Measurements from ENCODE around the gene EVA1C. TPM values are rescaled to one million over a fixed set of nuclear protein-coding genes. Genes with fewer than 3 reads are reported as not detected.

The EVA1C gene
- total RNA-seq, 3 donors from 2014 or later (not counting 1 experiment from before 2014, with no cell fraction given) = 14.7 to 27.8 (median 15.8) TPM

DNA sequence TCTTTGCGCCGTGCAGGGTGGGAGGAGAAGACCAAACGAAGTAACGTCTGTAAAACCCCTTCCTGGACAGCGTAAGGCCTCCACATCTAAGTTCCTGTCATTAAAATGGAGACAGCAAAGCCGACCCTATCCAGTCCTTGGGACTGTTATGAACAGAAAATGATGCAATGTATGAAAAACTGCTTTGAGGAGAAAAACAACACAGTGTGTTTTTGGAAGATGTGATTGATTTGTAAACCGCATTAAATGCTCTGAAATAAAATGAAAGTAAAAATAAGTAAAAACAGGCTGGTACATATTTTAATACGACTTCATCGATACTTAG lies 18.9 kb upstream of the EVA1C start:
- peak overlapping the region; percentile 83 to 86 for H3K27ac Mint-ChIP-seq
- H3K27me3 Mint-ChIP-seq (ENCODE audit: low read depth in 2 of 2) = peaks cover 0 to 11% of the 10 kb centered on the region in 2 donors
- Histone ChIP-seq H3K4me3 (ENCODE audit: low read length) (peak overlapping the region; percentile 88), H3K36me3 (ENCODE audit: control insufficient read depth, insufficient read depth, low read length) (no peaks in the 10 kb centered on the region), H3K4me1 (ENCODE audit: control insufficient read depth, insufficient read depth, low read length) (peaks cover 17% of the 10 kb centered on the region), H3K9me3 (ENCODE audit: control insufficient read depth, insufficient read depth, low read length) (no peaks in the 10 kb centered on the region), H3K27me3 (ENCODE audit: control insufficient read depth, insufficient read depth, low read length) (no peaks in the 10 kb centered on the region), H3K27ac (ENCODE audit: low read length) (peak overlapping the region; percentile 91)
- WGBS (ENCODE audit: insufficient coverage) = 48% methylated on average over 9 of the region's 9 CpGs
- no peak for DNase-seq
- TF ChIP-seq, protein P1, sequence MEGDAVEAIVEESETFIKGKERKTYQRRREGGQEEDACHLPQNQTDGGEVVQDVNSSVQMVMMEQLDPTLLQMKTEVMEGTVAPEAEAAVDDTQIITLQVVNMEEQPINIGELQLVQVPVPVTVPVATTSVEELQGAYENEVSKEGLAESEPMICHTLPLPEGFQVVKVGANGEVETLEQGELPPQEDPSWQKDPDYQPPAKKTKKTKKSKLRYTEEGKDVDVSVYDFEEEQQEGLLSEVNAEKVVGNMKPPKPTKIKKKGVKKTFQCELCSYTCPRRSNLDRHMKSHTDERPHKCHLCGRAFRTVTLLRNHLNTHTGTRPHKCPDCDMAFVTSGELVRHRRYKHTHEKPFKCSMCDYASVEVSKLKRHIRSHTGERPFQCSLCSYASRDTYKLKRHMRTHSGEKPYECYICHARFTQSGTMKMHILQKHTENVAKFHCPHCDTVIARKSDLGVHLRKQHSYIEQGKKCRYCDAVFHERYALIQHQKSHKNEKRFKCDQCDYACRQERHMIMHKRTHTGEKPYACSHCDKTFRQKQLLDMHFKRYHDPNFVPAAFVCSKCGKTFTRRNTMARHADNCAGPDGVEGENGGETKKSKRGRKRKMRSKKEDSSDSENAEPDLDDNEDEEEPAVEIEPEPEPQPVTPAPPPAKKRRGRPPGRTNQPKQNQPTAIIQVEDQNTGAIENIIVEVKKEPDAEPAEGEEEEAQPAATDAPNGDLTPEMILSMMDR (IDR thresholded peaks at IDR 0.05) = no peak
- no peaks in the 10 kb centered on the region for H3K36me3 Mint-ChIP-seq
- peaks cover 36 to 37% of the 10 kb centered on the region in 2 donors for H3K4me1 Mint-ChIP-seq
- intact Hi-C loops (cut with micrococcal nuclease) = loop anchor here (1.0 to 2.0 kb wide), 3 partner anchors 115 to 219 kb away; partner anchors contain the start of genes CFAP298 and MIS18A
- peak overlapping the region; percentile 84 for H3K4me3 Mint-ChIP-seq
- H3K9me3 Mint-ChIP-seq = no peaks in the 10 kb centered on the region
- ATAC-seq = no peak

DNA sequence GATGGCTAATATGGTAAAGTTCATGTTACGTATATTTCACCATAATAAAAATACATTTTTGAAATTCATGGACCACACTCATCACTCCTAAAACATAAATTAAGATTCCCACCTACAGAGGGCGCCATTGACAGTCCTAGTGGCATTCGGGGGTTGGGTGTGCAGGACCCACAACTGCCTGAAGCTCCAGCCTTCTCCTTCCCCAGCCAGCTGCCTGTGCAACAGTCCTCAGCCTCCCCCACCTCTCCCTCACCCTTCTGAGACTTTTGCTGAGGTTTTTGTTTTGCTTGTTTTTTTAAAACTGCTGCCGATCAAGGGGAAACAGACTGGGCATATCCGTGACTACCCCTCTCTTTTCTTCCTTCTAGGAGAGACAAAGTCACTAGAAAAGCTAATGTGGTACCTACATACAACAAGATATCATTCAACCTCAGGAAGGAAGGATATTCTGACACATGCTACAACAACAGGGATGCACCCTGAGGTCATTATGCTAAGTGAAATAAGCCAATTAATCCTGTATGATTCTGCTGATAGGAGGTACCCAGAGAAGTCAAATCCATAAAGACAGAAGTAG lies 9.2 kb upstream of the EVA1C start:
- ATAC-seq (peak; percentile 56 to 74 (median 61)), DNase-seq (peak; percentile 25 to 83)
- H3K27ac Mint-ChIP-seq = no peak overlapping the region
- peaks cover 0 to 2% of the 10 kb centered on the region in 2 donors for H3K9me3 Mint-ChIP-seq
- no peaks in the 10 kb centered on the region for H3K9me3 ChIP-seq (ENCODE audit: control insufficient read depth, insufficient read depth, low read length)
- no peak overlapping the region for H3K4me3 Mint-ChIP-seq
- no peaks in the 10 kb centered on the region for H3K36me3 ChIP-seq (ENCODE audit: control insufficient read depth, insufficient read depth, low read length)
- peaks cover 28% of the 10 kb centered on the region for H3K4me1 ChIP-seq (ENCODE audit: control insufficient read depth, insufficient read depth, low read length)
- WGBS (ENCODE audit: insufficient coverage) = 25% methylated on average over 4 of the region's 5 CpGs
- TF ChIP-seq, protein P1 (IDR thresholded peaks at IDR 0.05) = peak; percentile 68
- no peak overlapping the region for H3K27ac ChIP-seq (ENCODE audit: low read length)
- H3K4me1 Mint-ChIP-seq = peaks cover 20 to 25% of the 10 kb centered on the region in 2 donors
- H3K36me3 Mint-ChIP-seq = no peaks in the 10 kb centered on the region
- peaks cover 0 to 6% of the 10 kb centered on the region in 2 donors for H3K27me3 Mint-ChIP-seq (ENCODE audit: low read depth in 2 of 2)
- no peak overlapping the region for H3K4me3 ChIP-seq (ENCODE audit: low read length)
- H3K27me3 ChIP-seq (ENCODE audit: control insufficient read depth, insufficient read depth, low read length) = no peaks in the 10 kb centered on the region
- intact Hi-C loops (cut with micrococcal nuclease) = loop anchor here (1.0 kb wide), 2 partner anchors 166 to 198 kb away; no protein-coding TSS in a partner anchor

DNA sequence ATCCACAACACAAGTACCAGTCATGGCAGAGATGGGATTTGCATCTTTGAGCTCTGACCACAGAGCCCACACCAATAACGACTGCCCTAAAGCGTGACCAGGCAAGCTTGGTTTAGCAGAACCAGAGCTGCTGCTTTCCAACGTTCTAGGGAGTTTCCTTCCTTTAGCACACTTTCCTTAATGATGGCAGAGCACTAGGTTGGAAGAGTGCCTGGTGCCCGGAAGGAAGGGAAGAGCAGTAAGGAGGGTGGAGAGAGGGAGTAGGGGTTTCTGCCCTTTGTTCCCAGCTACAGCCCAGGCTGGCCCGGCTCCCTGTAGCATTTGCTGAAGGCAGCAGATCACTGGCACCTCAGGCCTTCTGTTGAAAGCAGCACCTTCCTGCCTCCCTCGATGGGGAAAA lies 6.1 kb upstream of the EVA1C start:
- TF ChIP-seq, protein P1 (IDR thresholded peaks at IDR 0.05) = no peak
- no peaks in the 10 kb centered on the region for H3K27me3 Mint-ChIP-seq (ENCODE audit: low read depth in 2 of 2)
- no peak overlapping the region for H3K27ac Mint-ChIP-seq
- DNase-seq = no peak
- H3K9me3 ChIP-seq (ENCODE audit: control insufficient read depth, insufficient read depth, low read length) = no peaks in the 10 kb centered on the region
- no peaks in the 10 kb centered on the region for H3K36me3 Mint-ChIP-seq
- no peak overlapping the region for H3K4me3 Mint-ChIP-seq
- ATAC-seq = no peak
- H3K27me3 ChIP-seq (ENCODE audit: control insufficient read depth, insufficient read depth, low read length) = no peaks in the 10 kb centered on the region
- H3K27ac ChIP-seq (ENCODE audit: low read length) = no peak overlapping the region
- WGBS (ENCODE audit: insufficient coverage) = 66% methylated on average over 6 of the region's 6 CpGs
- intact Hi-C loops (cut with micrococcal nuclease) = no loop called here
- H3K4me1 ChIP-seq (ENCODE audit: control insufficient read depth, insufficient read depth, low read length) = peaks cover 52% of the 10 kb centered on the region
- H3K4me1 Mint-ChIP-seq = peaks cover 49 to 56% of the 10 kb centered on the region in 2 donors
- H3K36me3 ChIP-seq (ENCODE audit: control insufficient read depth, insufficient read depth, low read length) = no peaks in the 10 kb centered on the region
- peaks cover 0 to 2% of the 10 kb centered on the region in 2 donors for H3K9me3 Mint-ChIP-seq
- no peak overlapping the region for H3K4me3 ChIP-seq (ENCODE audit: low read length)

DNA sequence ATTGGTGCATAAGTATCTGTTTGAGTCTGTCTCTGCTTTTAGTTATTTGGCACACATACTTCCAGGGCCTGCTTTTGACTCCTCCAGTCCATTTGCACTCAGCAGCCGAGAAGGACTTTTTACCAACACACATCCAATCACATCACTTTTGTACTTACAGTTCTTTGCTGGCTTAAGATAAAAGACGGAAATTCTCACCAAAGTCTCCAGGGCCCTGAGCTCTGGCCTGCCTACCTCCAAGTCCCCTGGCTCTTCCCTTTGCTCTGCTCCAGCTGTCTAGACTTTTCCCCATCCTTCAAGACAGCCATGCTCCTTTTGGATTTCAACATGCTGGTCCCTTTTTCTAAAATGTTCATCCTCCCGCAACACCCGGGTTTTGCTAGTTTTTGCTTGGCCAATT lies 2.2 kb upstream of the EVA1C start:
- Mint-ChIP-seq H3K4me1 (peaks cover 60 to 74% of the 10 kb centered on the region in 2 donors), H3K36me3 (no peaks in the 10 kb centered on the region), H3K27me3 (ENCODE audit: low read depth in 2 of 2) (peaks cover 0 to 2% of the 10 kb centered on the region in 2 donors), H3K4me3 (peak overlapping the region; percentile 21), H3K27ac (peak overlapping the region; percentile 90 to 96), H3K9me3 (peaks cover 0 to 2% of the 10 kb centered on the region in 2 donors)
- Histone ChIP-seq H3K4me1 (ENCODE audit: control insufficient read depth, insufficient read depth, low read length) (peaks cover 63% of the 10 kb centered on the region), H3K4me3 (ENCODE audit: low read length) (no peak overlapping the region), H3K9me3 (ENCODE audit: control insufficient read depth, insufficient read depth, low read length) (no peaks in the 10 kb centered on the region), H3K36me3 (ENCODE audit: control insufficient read depth, insufficient read depth, low read length) (no peaks in the 10 kb centered on the region), H3K27ac (ENCODE audit: low read length) (no peak overlapping the region), H3K27me3 (ENCODE audit: control insufficient read depth, insufficient read depth, low read length) (no peaks in the 10 kb centered on the region)
- 97% methylated on average over 4 of the region's 4 CpGs for WGBS (ENCODE audit: insufficient coverage)
- DNase-seq = no peak
- intact Hi-C loops (cut with micrococcal nuclease) = loop anchor here (10.0 kb wide), 1 partner anchor 85 kb away; no protein-coding TSS in a partner anchor
- TF ChIP-seq, protein P1 (IDR thresholded peaks at IDR 0.05) = no peak
- ATAC-seq = no peak

Data from natural killer cell (primary cell).